H1 (cell line): ENCODE data around the gene ARID1B. TPM values are rescaled to one million over a fixed set of nuclear protein-coding genes. Genes with fewer than 3 reads are reported as not detected.

Experiments
- CTCF ChIA-PET: fragments of 300-600 bp; sonication (Branson Sonifier 250); formaldehyde crosslinking; loops from one replicate; lab custom pipeline; 2021; ENCODE audit not compliant: partially characterized antibody; lab: Charles Lee
- POLR2A ChIA-PET: fragments of 300-600 bp; sonication (Branson Sonifier 250); formaldehyde crosslinking; loops from one replicate; lab custom pipeline; 2021; ENCODE audit warnings: inconsistent platforms; ENCODE audit not compliant: partially characterized antibody; lab: Charles Lee
- DNase-seq, 2 experiments: peaks; one replicate each; pipeline versions ENCODE4 v3.0.0 to v3.0.0-alpha.2; 2010 to 2022; ENCODE audit warnings: low spot score in 2 of 2, low read depth in 1 of 2, mixed read lengths in 1 of 2
- FAIRE-seq: peaks from 2 replicates; lab custom pipeline; 2011; peaks lifted over from hg19 to GRCh38; lab: Jason Lieb, UNC
- H2AFZ ChIP-seq: 2 replicates; pipeline ENCODE4 v1.8.1; 2012; ENCODE audit warnings: low read length, inconsistent platforms
- H2AK5ac ChIP-seq: 2 replicates; pipeline ENCODE4 v1.6.1; 2013; ENCODE audit warnings: low read depth, low read length
- H2BK120ac ChIP-seq: replicated peaks from 2 replicates; pipeline ENCODE3; 2013; ENCODE audit warnings: low read depth, low read length, inconsistent platforms
- H2BK12ac ChIP-seq: 2 replicates; pipeline ENCODE4 v1.6.1; 2013; ENCODE audit warnings: low read depth, low read length
- H2BK15ac ChIP-seq: 2 replicates; pipeline ENCODE4 v1.6.1; 2013; ENCODE audit warnings: low read length
- H2BK20ac ChIP-seq: 2 replicates; pipeline ENCODE4 v1.6.1; 2013; ENCODE audit warnings: low read length
- H2BK5ac ChIP-seq: 2 replicates; pipeline ENCODE4 v1.6.1; 2013; ENCODE audit warnings: low read depth, low read length
- H3K14ac ChIP-seq: 2 replicates; pipeline ENCODE4 v1.6.1; 2013; ENCODE audit warnings: inconsistent platforms; ENCODE audit not compliant: insufficient read length
- H3K18ac ChIP-seq: 2 replicates; pipeline ENCODE4 v1.6.1; 2013; ENCODE audit warnings: low read length; ENCODE audit errors: extremely low read depth
- H3K23ac ChIP-seq: 2 replicates; pipeline ENCODE4 v1.6.1; 2013; ENCODE audit warnings: inconsistent platforms; ENCODE audit not compliant: insufficient read length
- H3K23me2 ChIP-seq: 2 replicates; pipeline ENCODE4 v1.6.1; 2013; ENCODE audit warnings: low read depth, low read length
- H3K27ac ChIP-seq: 2 replicates; pipeline ENCODE4 v1.6.1; 2011; ENCODE audit warnings: low read depth, low read length, inconsistent platforms
- H3K27me3 ChIP-seq, 4 experiments: replicated peaks in 1 of 4; 1 replicate in 1 of 4; 2 replicates in 3 of 4; pipeline versions ENCODE4 v1.6.1 to v1.8.1; 2011 to 2013; ENCODE audit warnings: low read length in 3 of 4, mild to moderate bottlenecking in 3 of 4, inconsistent platforms in 2 of 4, mixed read lengths in 2 of 4, moderate library complexity in 1 of 4; ENCODE audit not compliant: control insufficient read depth in 3 of 4, insufficient read depth in 3 of 4; ENCODE audit errors: extremely low read depth in 1 of 4
- H3K36me3 ChIP-seq, 4 experiments: 2 replicates each; pipeline versions ENCODE4 v1.6.1 to v1.8.1; 2011 to 2013; ENCODE audit warnings: mild to moderate bottlenecking in 4 of 4, low read length in 3 of 4, moderate library complexity in 2 of 4, control low read depth in 1 of 4, inconsistent platforms in 1 of 4; ENCODE audit not compliant: insufficient read depth in 4 of 4, control insufficient read depth in 2 of 4
- H3K4ac ChIP-seq: replicated peaks from 2 replicates; pipeline ENCODE3; 2013; ENCODE audit warnings: low read length, low read depth, mixed read lengths, inconsistent platforms; ENCODE audit not compliant: insufficient read length
- H3K4me1 ChIP-seq, 4 experiments: replicated peaks in 1 of 4; 1 replicate in 1 of 4; 2 replicates in 3 of 4; pipeline versions ENCODE4 v1.6.1 to v1.8.1; 2011 to 2013; ENCODE audit warnings: low read length in 3 of 4, inconsistent platforms in 2 of 4, mixed read lengths in 1 of 4; ENCODE audit not compliant: insufficient read depth in 4 of 4, control insufficient read depth in 3 of 4
- H3K4me2 ChIP-seq, 2 experiments: 2 replicates each; pipeline versions ENCODE4 v1.6.1 to v1.8.1; 2011 to 2013; ENCODE audit warnings: low read depth in 2 of 2, low read length in 2 of 2, control low read depth in 1 of 2, inconsistent platforms in 1 of 2, mild to moderate bottlenecking in 1 of 2; ENCODE audit not compliant: insufficient read depth in 1 of 2
- H3K4me3 ChIP-seq, 4 experiments: fragments of 200-600, 300-600 bp in 1 of 4; sonication (generic), shearing (Covaris generic), sonication (Bioruptor Twin) in 1 of 4; 2 replicates each; pipeline versions ENCODE4 v1.5.1 to v1.8.1; 2011 to 2016; ENCODE audit warnings: low read length in 4 of 4, low read depth in 3 of 4, control low read depth in 2 of 4, inconsistent platforms in 2 of 4, mild to moderate bottlenecking in 2 of 4, mixed read lengths in 1 of 4, moderate library complexity in 1 of 4; ENCODE audit not compliant: insufficient read depth in 2 of 4; ENCODE audit errors: extremely low read depth in 1 of 4
- H3K56ac ChIP-seq: replicated peaks from 2 replicates; pipeline ENCODE3; 2013; ENCODE audit warnings: low read depth, mild to moderate bottlenecking, mixed read lengths, low read length, inconsistent platforms; ENCODE audit not compliant: insufficient read length
- H3K79me1 ChIP-seq: 2 replicates; pipeline ENCODE4 v1.6.1; 2013; ENCODE audit warnings: low read depth, low read length, control low read depth
- H3K79me2 ChIP-seq, 2 experiments: 2 replicates each; pipeline versions ENCODE4 v1.6.1 to v1.8.1; 2012 to 2013; ENCODE audit warnings: low read length in 2 of 2, mild to moderate bottlenecking in 2 of 2, inconsistent platforms in 1 of 2; ENCODE audit not compliant: insufficient read depth in 2 of 2, control insufficient read depth in 1 of 2
- H3K9ac ChIP-seq, 4 experiments: replicated peaks in 1 of 4; 1 replicate in 1 of 4; 2 replicates in 3 of 4; pipeline versions ENCODE4 v1.6.1 to v1.8.1; 2011 to 2013; ENCODE audit warnings: low read depth in 3 of 4, low read length in 3 of 4, control low read depth in 2 of 4, mild to moderate bottlenecking in 2 of 4, moderate library complexity in 2 of 4, inconsistent platforms in 1 of 4; ENCODE audit errors: extremely low read depth in 1 of 4
- H3K9me3 ChIP-seq, 2 experiments: 2 replicates each; pipeline versions ENCODE4 v1.6.1 to v1.8.1; 2012 to 2013; ENCODE audit warnings: mild to moderate bottlenecking in 2 of 2, moderate library complexity in 2 of 2, control low read depth in 1 of 2, inconsistent platforms in 1 of 2, low read depth in 1 of 2, low read length in 1 of 2, mixed read lengths in 1 of 2; ENCODE audit not compliant: insufficient read depth in 2 of 2
- H4K20me1 ChIP-seq, 2 experiments: replicated peaks in 1 of 2; 2 replicates each; pipeline versions ENCODE3 to v1.8.1; 2011 to 2013; ENCODE audit warnings: inconsistent platforms in 2 of 2, low read length in 2 of 2, mild to moderate bottlenecking in 1 of 2; ENCODE audit not compliant: insufficient read depth in 2 of 2, control insufficient read depth in 1 of 2
- H4K5ac ChIP-seq: 2 replicates; pipeline ENCODE4 v1.6.1; 2013; ENCODE audit warnings: low read length, low read depth, mixed read lengths, inconsistent platforms; ENCODE audit not compliant: insufficient read length
- H4K8ac ChIP-seq: 2 replicates; pipeline ENCODE4 v1.8.0; 2013; ENCODE audit warnings: mild to moderate bottlenecking, moderate library complexity, low read length, inconsistent platforms; ENCODE audit not compliant: insufficient read depth; ENCODE audit errors: extremely low read depth
- H4K91ac ChIP-seq: replicated peaks from 2 replicates; pipeline ENCODE3; 2013; ENCODE audit warnings: low read length, mixed read lengths, inconsistent platforms; ENCODE audit not compliant: insufficient read length
- SP4 ChIP-seq: IDR thresholded peaks from 2 replicates; pipeline ENCODE4 v1.6.1; 2012; ENCODE audit warnings: low read length, inconsistent platforms
- TEAD4 ChIP-seq: IDR thresholded peaks from 2 replicates; pipeline ENCODE4 v1.6.1; 2012; ENCODE audit warnings: low read depth, low read length, inconsistent platforms, mixed read lengths
- WGBS, 2 experiments: shearing (Covaris generic) in 1 of 2; methylation state at CpG; one replicate each; pipeline versions ENCODE4 v1.1.6 to v1.1.7; 2013 to 2015; ENCODE audit warnings: low lambda C conversion rate in 2 of 2, mixed read lengths in 2 of 2, inconsistent platforms in 1 of 2, low coverage in 1 of 2, missing lambda C conversion rate in 1 of 2; ENCODE audit not compliant: insufficient replicate concordance in 2 of 2, insufficient coverage in 1 of 2, insufficient read length in 1 of 2; ENCODE audit errors: extremely low coverage in 1 of 2, missing lambda C conversion rate in 1 of 2; 5-methylcytosine and 5-hydroxymethylcytosine counted together
- polyA plus RNA-seq, 7 experiments: library from polyadenylated mRNA; depleted of rRNA in 3 of 7; stranded (reverse) in 5 of 7; unstranded in 2 of 7; fragments of >200 nt in 5 of 7; fragments of 200-250 nt in 2 of 7; gene quantifications; 1 replicate in 5 of 7; 2 replicates in 1 of 7; 4 replicates in 1 of 7; pipeline versions ENCODE4 v1.2.1 to v1.2.3, GENCODE V29; 2011 to 2013; ENCODE audit warnings: missing spikeins in 2 of 7, mixed read lengths in 2 of 7
- total RNA-seq: library from RNA; stranded (reverse); fragmentation: NEBNext Ultra II Directional; extraction: Animal tissue kit (Norgen Biotek cat#: 25700); gene quantifications from 2 replicates; pipeline ENCODE4 v1.2.1, GENCODE V29; 2021

ARID1B gene
- total and polyA plus RNA-seq, 2 of the 8 experiments (the other 6 are each of a cell fraction or from before 2014, with no cell fraction given): 24.3 to 70.3 TPM

DNA sequence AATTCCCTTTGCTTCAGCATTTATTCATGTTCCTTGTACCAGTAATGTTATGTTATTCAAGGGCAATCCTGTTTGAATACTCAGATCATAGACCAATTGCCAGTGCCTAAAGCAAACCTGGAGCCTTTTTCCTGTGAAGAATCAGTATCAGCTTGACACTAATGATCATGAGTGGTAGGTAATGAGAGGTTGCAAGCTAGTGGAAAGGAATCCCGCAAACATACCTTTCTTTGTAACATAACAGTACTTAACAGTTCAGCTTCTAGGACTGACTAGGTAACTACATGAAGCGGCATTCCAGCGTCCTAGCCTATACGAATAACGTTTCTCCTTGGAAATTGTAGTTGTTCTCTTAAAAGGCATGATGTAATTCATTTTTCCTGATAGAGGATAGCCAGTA is 292.4 kb downstream of the ARID1B start:
- CTCF ChIA-PET: interaction anchor here (1.6 to 1.9 kb wide), 2 partner anchors 11 to 24 kb away, joined by 6 to 8 read pairs; no protein-coding TSS in a partner anchor
- FAIRE-seq (no peak), DNase-seq (no peak)
- Histone ChIP-seq H3K18ac (no peak overlapping the region), H4K8ac (no peak overlapping the region), H3K79me2 (peaks cover 0 to 70% of the 10 kb centered on the region in 2 experiments; a peak in 2 of 4 replicates), H3K27ac (no peak overlapping the region), H2BK15ac (no peak overlapping the region), H2BK12ac (no peak overlapping the region), H3K79me1 (no peaks in the 10 kb centered on the region), H3K23me2 (no peaks in the 10 kb centered on the region), H2AK5ac (no peak overlapping the region), H3K9me3 (no peaks in the 10 kb centered on the region), H3K4me2 (no peak overlapping the region), H3K9ac (no peak overlapping the region), H3K4me1 (peaks cover 0 to 15% (median 9%) of the 10 kb centered on the region in 4 experiments; a peak in 6 of 7 replicates), H2AFZ (no peak overlapping the region), H4K91ac (no peak overlapping the region), H3K14ac (no peak overlapping the region), H3K4ac (no peak overlapping the region), H3K4me3 (no peak overlapping the region), H3K27me3 (no peaks in the 10 kb centered on the region), H2BK5ac (no peak overlapping the region), H3K36me3 (no peaks in the 10 kb centered on the region), H4K5ac (no peak overlapping the region), H2BK20ac (no peak overlapping the region), H3K56ac (no peak overlapping the region), H4K20me1 (peaks cover 0 to 2% of the 10 kb centered on the region in 2 experiments), H2BK120ac (no peak overlapping the region), H3K23ac (no peak overlapping the region)
- POLR2A ChIA-PET: interaction anchor here (1.1 to 3.5 kb wide), 2 partner anchors 9 to 20 kb away, joined by 3 to 15 read pairs; no protein-coding TSS in a partner anchor
- TF ChIP-seq TEAD4: peak; percentile 62; the same call in 1 of the 2 replicates
- no peak for TF ChIP-seq SP4
- WGBS, 2 experiments: 75% methylated on average over 5 of the region's 5 CpGs; no CpG with 5 or more reads in 1 of the 2 experiments
